ENCODE data around the gene MAPK14. TPM values are rescaled to one million over a fixed set of nuclear protein-coding genes. Genes with fewer than 3 reads are reported as not detected.
A peak's percentile ranks its signal among the peaks of the same experiment; 100 is the strongest.

Gene MAPK14
- total and polyA plus RNA-seq, 7 donors, result 11.8 to 42.0 (median 31.0) TPM

GRCh38 chr6:36111526-36111925, 83.9 kb downstream of the MAPK14 start:
- 84 to 88% (median 86%) methylated on average over 7 of the region's 7 CpGs for WGBS, 3 donors
- Histone ChIP-seq H3K27ac (no peak overlapping the region), H3K4me3 (no peak overlapping the region), H3K9me3 (no peaks in the 10 kb centered on the region), H3K4me1 (peaks cover 22% of the 10 kb centered on the region), H3K27me3 (ENCODE audit: insufficient read depth in 3 of 3, low read length in 2 of 3) (no peaks in the 10 kb centered on the region), H3K36me3 (ENCODE audit: insufficient read depth in 1 of 2, low read depth in 1 of 2) (peaks cover 14 to 57% of the 10 kb centered on the region in 2 donors)
- intact Hi-C loops (cut with DNase I), result no loop called here
- DNase-seq (no peak), ATAC-seq (no peak)
- TF ChIP-seq CTCF (IDR thresholded peaks at IDR 0.05), result no peak

- no peaks in the 10 kb centered on the region for H3K9me3 ChIP-seq
- peaks cover 25% of the 10 kb centered on the region for H3K4me1 ChIP-seq
- H3K27ac ChIP-seq, result no peak overlapping the region
- intact Hi-C loops (cut with DNase I), result no loop called here
- no peak for DNase-seq
- TF ChIP-seq CTCF (IDR thresholded peaks at IDR 0.05), result no peak
- peak in 1 of 4 donors; percentile 16 for ATAC-seq
- H3K27me3 ChIP-seq (ENCODE audit: insufficient read depth in 3 of 3, low read length in 2 of 3), result no peaks in the 10 kb centered on the region
- no peak overlapping the region for H3K4me3 ChIP-seq
- peaks cover 12 to 52% of the 10 kb centered on the region in 2 donors for H3K36me3 ChIP-seq (ENCODE audit: insufficient read depth in 1 of 2, low read depth in 1 of 2)
Observed at GRCh38 chr6:36113049-36113448, 85.4 kb downstream of the MAPK14 start.

- DNase-seq (no peak), ATAC-seq (peak in 3 of 4 donors; percentile 38 to 58 (median 47))
- no peak overlapping the region for H3K27ac ChIP-seq
- WGBS, 3 donors, result 20 to 44% (median 28%) methylated on average over 2 of the region's 2 CpGs
- H3K27me3 ChIP-seq (ENCODE audit: insufficient read depth in 3 of 3, low read length in 2 of 3), result no peaks in the 10 kb centered on the region
- no peak overlapping the region for H3K4me3 ChIP-seq
- H3K36me3 ChIP-seq (ENCODE audit: insufficient read depth in 1 of 2, low read depth in 1 of 2), result peaks cover 7 to 46% of the 10 kb centered on the region in 2 donors
- H3K4me1 ChIP-seq, result peaks cover 31% of the 10 kb centered on the region
- intact Hi-C loops (cut with DNase I), result no loop called here
- TF ChIP-seq CTCF (IDR thresholded peaks at IDR 0.05), result no peak
- no peaks in the 10 kb centered on the region for H3K9me3 ChIP-seq
Observed at GRCh38 chr6:36113703-36114102, 86.1 kb downstream of the MAPK14 start.

GRCh38 chr6:36114798-36115408, 87.3 kb downstream of the MAPK14 start:
- H3K9me3 ChIP-seq, result no peaks in the 10 kb centered on the region
- ATAC-seq (no peak), DNase-seq (no peak)
- no peak overlapping the region for H3K4me3 ChIP-seq
- no peak for TF ChIP-seq CTCF (IDR thresholded peaks at IDR 0.05)
- peaks cover 7 to 38% of the 10 kb centered on the region in 2 donors for H3K36me3 ChIP-seq (ENCODE audit: insufficient read depth in 1 of 2, low read depth in 1 of 2)
- H3K27ac ChIP-seq, result no peak overlapping the region
- H3K27me3 ChIP-seq (ENCODE audit: insufficient read depth in 3 of 3, low read length in 2 of 3), result no peaks in the 10 kb centered on the region
- peaks cover 31% of the 10 kb centered on the region for H3K4me1 ChIP-seq
- WGBS, 3 donors, result 41 to 75% (median 47%) methylated on average over 4 of the region's 4 CpGs
- intact Hi-C loops (cut with DNase I), result no loop called here

GRCh38 chr6:36115412-36115811, 87.8 kb downstream of the MAPK14 start:
- 93 to 97% (median 96%) methylated on average over 10 of the region's 10 CpGs for WGBS, 3 donors
- no peak overlapping the region for H3K27ac ChIP-seq
- intact Hi-C loops (cut with DNase I), result no loop called here
- no peak for ATAC-seq
- TF ChIP-seq CTCF (IDR thresholded peaks at IDR 0.05), result no peak
- no peaks in the 10 kb centered on the region for H3K9me3 ChIP-seq
- peaks cover 4 to 33% of the 10 kb centered on the region in 2 donors for H3K36me3 ChIP-seq (ENCODE audit: insufficient read depth in 1 of 2, low read depth in 1 of 2)
- peaks cover 31% of the 10 kb centered on the region for H3K4me1 ChIP-seq
- no peaks in the 10 kb centered on the region for H3K27me3 ChIP-seq (ENCODE audit: insufficient read depth in 3 of 3, low read length in 2 of 3)
- H3K4me3 ChIP-seq, result no peak overlapping the region
- no peak for DNase-seq

All from psoas muscle (tissue), 8 donors.